ENCODE data around the gene TGM3.

The TGM3 gene

GRCh38 chr20:2290486-2290885 lies 5.3 kb upstream of the TGM3 start:
- H3K9me3 ChIP-seq (ENCODE audit: low read depth, low read length): no peaks in the 10 kb centered on the region
- H3K27ac ChIP-seq: no peak overlapping the region
- H3K4me3 ChIP-seq: no peak overlapping the region
- no peak for DNase-seq (ENCODE audit: low read depth, low spot score)
- no peaks in the 10 kb centered on the region for H3K36me3 ChIP-seq (ENCODE audit: insufficient read depth, low read length)
- TF ChIP-seq POLR2AphosphoS5 (IDR thresholded peaks at IDR 0.05; ENCODE audit: borderline replicate concordance, low read depth, low read length) (no peak), EZH2 (IDR thresholded peaks at IDR 0.05) (no peak), FOXP2 (optimal IDR thresholded peaks at IDR 0.05; ENCODE audit: control extremely low read depth, extremely low read length, insufficient read depth) (no peak)
- H3K9ac ChIP-seq (ENCODE audit: insufficient read length): no peak overlapping the region

GRCh38 chr20:2292416-2293110 lies 3.2 kb upstream of the TGM3 start:
- H3K9ac ChIP-seq (ENCODE audit: insufficient read length): no peak overlapping the region
- no peak for TF ChIP-seq POLR2AphosphoS5 (IDR thresholded peaks at IDR 0.05; ENCODE audit: borderline replicate concordance, low read depth, low read length)
- no peak for TF ChIP-seq FOXP2 (optimal IDR thresholded peaks at IDR 0.05; ENCODE audit: control extremely low read depth, extremely low read length, insufficient read depth)
- TF ChIP-seq EZH2 (IDR thresholded peaks at IDR 0.05): no peak
- H3K4me3 ChIP-seq: no peak overlapping the region
- H3K9me3 ChIP-seq (ENCODE audit: low read depth, low read length): no peaks in the 10 kb centered on the region
- no peak for DNase-seq (ENCODE audit: low read depth, low spot score)
- no peak overlapping the region for H3K27ac ChIP-seq
- H3K36me3 ChIP-seq (ENCODE audit: insufficient read depth, low read length): no peaks in the 10 kb centered on the region

- DNase-seq (ENCODE audit: low read depth, low spot score): no peak
- Histone ChIP-seq H3K4me3 (no peak overlapping the region), H3K27ac (no peak overlapping the region), H3K9me3 (ENCODE audit: low read depth, low read length) (no peaks in the 10 kb centered on the region), H3K9ac (ENCODE audit: insufficient read length) (no peak overlapping the region), H3K36me3 (ENCODE audit: insufficient read depth, low read length) (no peaks in the 10 kb centered on the region)
- no peak for TF ChIP-seq POLR2AphosphoS5 (IDR thresholded peaks at IDR 0.05; ENCODE audit: borderline replicate concordance, low read depth, low read length)
- no peak for TF ChIP-seq EZH2 (IDR thresholded peaks at IDR 0.05)
- no peak for TF ChIP-seq FOXP2 (optimal IDR thresholded peaks at IDR 0.05; ENCODE audit: control extremely low read depth, extremely low read length, insufficient read depth)
These were observed 2.3 kb upstream of the TGM3 start for GRCh38 chr20:2293486-2293885.

GRCh38 chr20:2293971-2294370 lies 1.8 kb upstream of the TGM3 start:
- Histone ChIP-seq H3K9me3 (ENCODE audit: low read depth, low read length) (no peaks in the 10 kb centered on the region), H3K27ac (no peak overlapping the region), H3K36me3 (ENCODE audit: insufficient read depth, low read length) (no peaks in the 10 kb centered on the region), H3K4me3 (no peak overlapping the region), H3K9ac (ENCODE audit: insufficient read length) (no peak overlapping the region)
- no peak for TF ChIP-seq POLR2AphosphoS5 (IDR thresholded peaks at IDR 0.05; ENCODE audit: borderline replicate concordance, low read depth, low read length)
- TF ChIP-seq EZH2 (IDR thresholded peaks at IDR 0.05): no peak
- no peak for TF ChIP-seq FOXP2 (optimal IDR thresholded peaks at IDR 0.05; ENCODE audit: control extremely low read depth, extremely low read length, insufficient read depth)
- DNase-seq (ENCODE audit: low read depth, low spot score): no peak

DNA sequence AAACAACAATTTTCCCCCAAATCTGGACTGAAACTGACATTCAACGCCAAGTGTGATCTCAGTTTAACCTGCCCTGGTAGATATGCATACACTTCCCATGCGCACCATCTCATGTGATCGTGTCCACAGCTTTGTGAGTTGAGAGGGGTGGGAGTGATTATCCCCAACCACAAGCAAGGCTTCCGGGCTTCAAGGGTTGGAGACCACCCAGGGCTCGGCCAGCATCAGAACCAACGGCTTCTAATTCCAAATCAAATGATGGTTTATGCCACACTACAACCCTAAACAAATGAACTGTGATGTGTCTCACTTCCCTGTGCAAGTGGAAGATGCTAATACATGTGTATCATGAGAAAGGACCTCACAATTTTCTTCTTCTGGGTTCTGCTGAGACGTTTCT lies 515 bp upstream of the TGM3 start:
- Histone ChIP-seq H3K4me3 (no peak overlapping the region), H3K9ac (ENCODE audit: insufficient read length) (no peak overlapping the region), H3K9me3 (ENCODE audit: low read depth, low read length) (no peaks in the 10 kb centered on the region), H3K27ac (no peak overlapping the region), H3K36me3 (ENCODE audit: insufficient read depth, low read length) (no peaks in the 10 kb centered on the region)
- no peak for TF ChIP-seq POLR2AphosphoS5 (IDR thresholded peaks at IDR 0.05; ENCODE audit: borderline replicate concordance, low read depth, low read length)
- no peak for TF ChIP-seq FOXP2 (optimal IDR thresholded peaks at IDR 0.05; ENCODE audit: control extremely low read depth, extremely low read length, insufficient read depth)
- no peak for TF ChIP-seq EZH2 (IDR thresholded peaks at IDR 0.05)
- DNase-seq (ENCODE audit: low read depth, low spot score): no peak

DNA sequence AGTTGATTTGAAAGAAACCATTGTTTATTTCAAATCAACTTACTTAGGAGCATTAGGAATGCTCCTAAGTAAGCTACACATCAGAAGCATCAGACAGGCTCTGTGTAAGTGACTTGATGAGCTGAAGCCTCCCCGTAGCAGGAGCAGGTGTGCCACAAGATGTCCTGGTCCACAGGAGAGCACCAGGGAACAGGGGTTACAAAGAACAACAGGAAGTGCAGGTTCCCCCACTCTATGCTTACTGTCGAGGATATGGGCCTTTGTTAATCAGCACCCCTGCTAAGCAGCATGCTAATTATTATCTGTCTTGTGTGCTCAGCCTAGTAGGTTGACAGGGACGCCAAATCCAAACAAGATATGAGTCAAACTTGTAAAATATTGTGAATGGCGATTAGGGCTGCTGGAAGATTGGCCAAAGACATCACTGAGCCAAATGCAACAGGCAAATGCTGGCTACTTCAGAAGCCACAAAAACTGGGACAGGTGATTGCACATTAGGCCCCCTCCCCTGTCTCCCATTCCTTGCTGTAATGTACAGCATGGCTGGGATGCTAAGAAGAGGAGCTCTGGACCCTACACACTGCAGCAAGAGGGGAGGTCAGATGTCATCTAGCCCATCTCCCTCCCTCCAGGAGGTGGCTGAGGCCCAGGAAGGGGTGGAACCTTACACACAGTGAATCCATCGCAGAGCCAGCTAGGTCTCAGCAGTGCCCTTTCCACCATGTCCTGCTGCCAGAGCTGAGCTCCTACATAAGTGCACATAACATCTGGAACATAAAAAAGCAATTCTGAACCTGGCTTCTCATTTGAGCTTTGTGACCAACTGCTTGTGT lies 939 bp downstream of the TGM3 start:
- Histone ChIP-seq H3K9me3 (ENCODE audit: low read depth, low read length) (no peaks in the 10 kb centered on the region), H3K4me3 (no peak overlapping the region), H3K27ac (no peak overlapping the region), H3K9ac (ENCODE audit: insufficient read length) (no peak overlapping the region), H3K36me3 (ENCODE audit: insufficient read depth, low read length) (no peaks in the 10 kb centered on the region)
- no peak for DNase-seq (ENCODE audit: low read depth, low spot score)
- TF ChIP-seq POLR2AphosphoS5 (IDR thresholded peaks at IDR 0.05; ENCODE audit: borderline replicate concordance, low read depth, low read length) (no peak), FOXP2 (optimal IDR thresholded peaks at IDR 0.05; ENCODE audit: control extremely low read depth, extremely low read length, insufficient read depth) (no peak), EZH2 (IDR thresholded peaks at IDR 0.05) (no peak)

DNA sequence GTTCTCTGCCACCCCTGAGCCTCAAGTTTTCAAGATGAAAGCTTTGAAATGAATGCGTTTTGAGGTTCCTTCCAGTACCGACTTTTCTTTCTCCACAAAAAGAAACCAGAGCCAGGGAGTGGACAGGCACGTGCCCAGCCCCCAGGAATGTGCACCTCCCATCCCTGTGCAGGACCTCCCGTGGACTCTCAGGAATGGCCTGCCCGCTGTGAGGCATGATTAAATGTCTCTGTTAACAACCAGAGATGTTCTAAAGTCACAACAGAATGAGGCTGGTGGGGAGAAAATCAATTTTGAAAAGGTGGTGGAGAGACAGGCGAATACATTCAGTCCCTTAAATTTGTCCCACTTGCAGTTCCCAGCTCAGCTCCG lies 1.5 kb downstream of the TGM3 start:
- TF ChIP-seq FOXP2 (optimal IDR thresholded peaks at IDR 0.05; ENCODE audit: control extremely low read depth, extremely low read length, insufficient read depth) (no peak), EZH2 (IDR thresholded peaks at IDR 0.05) (no peak), POLR2AphosphoS5 (IDR thresholded peaks at IDR 0.05; ENCODE audit: borderline replicate concordance, low read depth, low read length) (no peak)
- Histone ChIP-seq H3K9me3 (ENCODE audit: low read depth, low read length) (no peaks in the 10 kb centered on the region), H3K4me3 (no peak overlapping the region), H3K9ac (ENCODE audit: insufficient read length) (no peak overlapping the region), H3K27ac (no peak overlapping the region), H3K36me3 (ENCODE audit: insufficient read depth, low read length) (no peaks in the 10 kb centered on the region)
- no peak for DNase-seq (ENCODE audit: low read depth, low spot score)

DNA sequence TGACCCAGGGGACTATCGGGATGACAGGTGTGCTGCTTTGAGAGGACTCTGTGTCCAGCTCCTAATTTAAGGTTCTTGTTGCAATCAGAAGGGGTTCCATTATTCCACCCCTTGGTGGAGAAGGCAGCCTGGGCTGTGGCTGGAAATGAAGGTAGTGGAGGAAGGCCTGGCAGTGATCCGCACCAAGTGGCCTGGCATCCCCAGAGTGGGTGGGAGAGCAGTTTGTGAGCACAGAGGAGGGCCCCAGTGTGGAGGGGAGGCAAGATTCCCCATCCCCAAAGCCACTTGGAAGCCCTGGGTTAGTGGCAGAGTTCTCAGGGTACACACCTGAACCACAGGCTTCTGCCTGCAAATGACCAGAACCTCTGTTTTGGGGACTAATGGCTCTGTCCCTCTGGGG lies 2.3 kb downstream of the TGM3 start:
- H3K36me3 ChIP-seq (ENCODE audit: insufficient read depth, low read length): no peaks in the 10 kb centered on the region
- H3K27ac ChIP-seq: no peak overlapping the region
- no peak overlapping the region for H3K9ac ChIP-seq (ENCODE audit: insufficient read length)
- DNase-seq (ENCODE audit: low read depth, low spot score): no peak
- TF ChIP-seq POLR2AphosphoS5 (IDR thresholded peaks at IDR 0.05; ENCODE audit: borderline replicate concordance, low read depth, low read length): no peak
- TF ChIP-seq EZH2 (IDR thresholded peaks at IDR 0.05): no peak
- no peak for TF ChIP-seq FOXP2 (optimal IDR thresholded peaks at IDR 0.05; ENCODE audit: control extremely low read depth, extremely low read length, insufficient read depth)
- H3K4me3 ChIP-seq: no peak overlapping the region
- H3K9me3 ChIP-seq (ENCODE audit: low read depth, low read length): no peaks in the 10 kb centered on the region
